Measurements from ENCODE around the gene ZNF214. TPM values are rescaled to one million over a fixed set of nuclear protein-coding genes. Genes with fewer than 3 reads are reported as not detected.
"Not testable (repeated sequence)": the region's sequence is repeated elsewhere in the genome, so short reads cannot be mapped to it uniquely, and the experiment has no call there.

Gene ZNF214
- total RNA-seq, 1 donor from 2014 or later, result not detected

DNA sequence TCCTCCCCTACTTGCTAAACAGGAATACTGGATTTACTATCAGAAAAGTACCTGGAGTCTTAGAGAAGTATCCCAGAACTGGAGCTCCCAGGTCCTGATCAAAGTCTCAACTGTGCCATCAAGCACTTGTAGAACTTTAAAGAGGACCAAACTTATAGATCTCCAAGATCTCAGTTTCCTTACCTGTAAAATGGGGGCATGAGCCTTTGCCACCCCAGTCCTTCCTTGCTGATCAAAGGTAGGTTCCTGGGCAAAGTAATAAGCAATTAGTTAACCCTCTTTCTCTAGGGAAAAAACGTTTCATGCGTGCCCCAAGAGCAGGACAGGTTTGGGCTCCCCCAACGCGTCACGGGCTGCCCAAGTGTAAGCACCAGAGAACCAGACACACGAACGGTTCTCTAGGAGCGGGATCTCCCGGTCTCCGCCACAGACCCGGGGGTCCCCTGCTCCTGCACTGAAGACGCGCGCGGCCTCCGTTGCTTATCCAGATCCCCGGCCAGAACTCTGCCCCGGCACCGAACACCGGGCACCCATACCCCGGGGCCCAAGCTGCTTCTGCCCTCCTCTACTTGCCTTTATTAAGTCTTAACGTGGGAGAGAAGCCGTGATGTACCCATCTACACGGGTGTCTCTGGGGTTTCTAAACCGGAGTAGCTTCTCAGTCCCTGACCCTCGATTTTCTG is 505 bp downstream of the ZNF214 start:
- Mint-ChIP-seq H3K36me3 (ENCODE audit: low read depth) (no peaks in the 10 kb centered on the region), H3K4me1 (ENCODE audit: low read depth) (peaks cover 4% of the 10 kb centered on the region), H3K27ac (no peak overlapping the region), H3K9me3 (no peaks in the 10 kb centered on the region), H3K27me3 (ENCODE audit: low read depth) (peaks cover 36% of the 10 kb centered on the region), H3K4me3 (ENCODE audit: low read depth) (peak overlapping the region; percentile 31)
- intact Hi-C loops (cut with micrococcal nuclease), result no loop called here
- DNase-seq (ENCODE audit: low spot score), result no peak

DNA sequence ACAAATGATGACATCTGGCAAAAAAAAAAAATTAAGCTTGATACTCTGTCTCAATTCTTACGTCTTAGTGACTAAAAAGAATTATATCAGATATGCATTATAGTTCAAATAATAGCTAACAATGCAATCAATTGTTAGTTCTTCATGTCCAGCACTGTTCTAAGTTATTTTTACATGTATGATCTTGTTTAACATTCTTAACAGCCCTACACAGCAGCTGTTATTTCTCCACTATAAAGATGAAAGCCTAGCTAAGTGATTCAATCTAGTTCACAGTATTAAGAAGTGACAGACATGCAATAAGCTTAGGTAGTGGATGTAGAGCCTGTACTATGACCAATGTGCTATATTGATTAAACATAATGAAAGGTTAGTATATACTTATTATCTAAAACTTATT is 4.1 kb downstream of the ZNF214 start:
- peaks cover 4% of the 10 kb centered on the region for H3K4me1 Mint-ChIP-seq (ENCODE audit: low read depth)
- H3K36me3 Mint-ChIP-seq (ENCODE audit: low read depth), result no peaks in the 10 kb centered on the region
- intact Hi-C loops (cut with micrococcal nuclease), result no loop called here
- no peaks in the 10 kb centered on the region for H3K9me3 Mint-ChIP-seq
- peaks cover 23% of the 10 kb centered on the region for H3K27me3 Mint-ChIP-seq (ENCODE audit: low read depth)
- no peak overlapping the region for H3K27ac Mint-ChIP-seq
- no peak overlapping the region for H3K4me3 Mint-ChIP-seq (ENCODE audit: low read depth)
- DNase-seq (ENCODE audit: low spot score), result no peak

DNA sequence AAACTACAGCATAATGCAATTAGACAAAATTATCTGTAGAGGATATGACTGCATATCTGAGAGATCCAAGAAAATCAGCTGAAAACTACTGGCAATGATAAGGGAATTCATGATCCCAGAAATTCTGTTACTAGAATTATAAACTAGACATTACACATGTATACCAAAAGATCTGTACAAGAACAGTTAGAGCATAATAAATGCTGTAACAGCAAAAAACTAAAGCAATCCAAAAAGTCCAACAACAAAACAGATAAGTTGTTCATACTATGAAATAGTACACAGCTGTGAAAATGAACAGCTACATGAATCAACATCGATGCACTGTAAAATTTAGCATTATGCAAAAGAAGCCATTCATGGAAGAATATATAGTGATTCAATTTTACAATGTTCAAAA is 6.0 kb downstream of the ZNF214 start:
- Mint-ChIP-seq H3K4me3 (ENCODE audit: low read depth) (no peak overlapping the region), H3K9me3 (no peaks in the 10 kb centered on the region), H3K4me1 (ENCODE audit: low read depth) (no peaks in the 10 kb centered on the region), H3K27me3 (ENCODE audit: low read depth) (peaks cover 9% of the 10 kb centered on the region), H3K36me3 (ENCODE audit: low read depth) (no peaks in the 10 kb centered on the region), H3K27ac (no peak overlapping the region)
- intact Hi-C loops (cut with micrococcal nuclease), result no loop called here
- no peak for DNase-seq (ENCODE audit: low spot score)

DNA sequence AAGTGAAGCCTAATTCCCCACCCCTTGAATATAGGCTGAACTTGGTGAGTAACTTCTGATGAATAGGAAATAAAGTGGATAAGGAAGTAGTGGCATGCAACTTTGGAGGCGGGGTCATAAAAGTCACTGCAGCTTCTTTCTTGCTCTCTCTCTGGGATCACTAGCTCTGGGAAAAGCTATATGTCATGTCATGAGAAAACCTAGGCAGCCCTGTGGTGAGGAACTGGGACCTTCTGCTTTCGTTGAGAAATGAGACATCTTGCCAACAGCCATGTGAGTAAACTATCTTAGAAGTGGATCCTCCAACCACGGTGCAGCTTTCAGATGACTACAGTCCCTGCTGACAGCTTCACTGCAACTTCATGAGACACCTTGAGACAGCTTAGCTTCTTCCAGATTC is 15.7 kb downstream of the ZNF214 start:
- H3K4me3 Mint-ChIP-seq (ENCODE audit: low read depth), result no peak overlapping the region
- H3K27me3 Mint-ChIP-seq (ENCODE audit: low read depth), result peaks cover 6% of the 10 kb centered on the region
- no peaks in the 10 kb centered on the region for H3K9me3 Mint-ChIP-seq
- H3K4me1 Mint-ChIP-seq (ENCODE audit: low read depth), result no peaks in the 10 kb centered on the region
- no peak for DNase-seq (ENCODE audit: low spot score)
- H3K27ac Mint-ChIP-seq, result no peak overlapping the region
- intact Hi-C loops (cut with micrococcal nuclease), result no loop called here
- H3K36me3 Mint-ChIP-seq (ENCODE audit: low read depth), result no peaks in the 10 kb centered on the region

DNA sequence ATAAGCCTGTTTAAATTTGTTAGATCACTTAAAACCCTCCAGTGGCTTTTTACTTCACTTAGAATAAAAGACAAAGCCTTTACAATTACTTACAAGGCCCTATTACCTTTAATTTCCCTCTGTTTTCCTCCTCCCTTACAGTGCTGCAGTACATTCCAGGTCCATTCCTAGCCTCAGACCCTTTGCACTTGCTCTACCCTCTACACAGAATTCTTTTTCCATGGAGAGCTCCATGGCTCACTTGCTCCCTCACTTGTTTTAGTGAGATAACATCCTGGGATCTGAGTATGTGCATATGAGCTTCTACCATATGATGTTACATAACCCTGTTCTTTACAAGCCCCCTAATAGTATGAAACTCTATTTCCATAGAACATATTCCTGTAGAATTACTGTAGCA is 24.4 kb downstream of the ZNF214 start:
- no peaks in the 10 kb centered on the region for H3K4me1 Mint-ChIP-seq (ENCODE audit: low read depth)

DNA sequence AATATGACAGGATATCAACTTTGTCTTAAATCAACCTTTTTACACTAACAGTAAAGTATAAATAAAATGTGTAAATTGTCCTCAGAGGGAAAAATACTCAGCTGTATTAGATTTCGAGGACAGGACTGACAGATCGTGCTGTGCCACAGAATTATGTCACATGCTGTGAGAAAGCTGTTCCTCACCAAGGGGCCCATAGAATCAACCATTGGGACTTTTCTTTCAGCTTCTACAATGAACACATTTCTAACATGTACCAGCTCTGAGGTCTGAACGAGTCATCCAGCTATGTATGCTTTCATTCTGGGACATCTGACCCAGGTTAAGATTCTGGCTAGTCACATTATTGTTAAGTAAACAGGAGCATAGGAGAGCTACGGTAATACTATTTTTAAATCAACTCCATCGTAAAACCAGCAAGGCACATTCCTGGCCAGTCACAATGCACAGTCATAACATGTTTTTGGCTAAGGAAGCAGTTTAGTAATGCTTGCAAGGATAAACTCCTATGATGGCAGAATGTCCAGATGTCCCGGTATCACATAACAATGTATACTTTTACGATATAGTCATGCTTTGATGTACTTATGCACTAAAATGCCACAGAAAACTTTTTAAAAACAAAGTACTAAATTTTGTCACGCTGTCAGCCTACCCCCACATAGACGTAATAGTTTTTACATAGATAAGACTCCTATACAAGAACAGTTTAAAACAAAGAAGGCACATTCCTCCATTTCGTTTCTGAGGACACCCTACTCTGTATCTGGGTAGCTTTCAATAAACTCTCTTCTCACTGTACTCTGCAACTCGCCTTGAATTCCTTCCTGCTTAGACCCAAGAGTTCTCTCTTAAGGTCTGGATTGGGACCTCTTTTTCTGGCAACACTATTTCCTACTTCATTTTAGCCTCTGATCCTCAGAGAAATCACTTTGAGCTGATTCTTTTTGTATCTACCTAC is 27.4 kb downstream of the ZNF214 start:
- Mint-ChIP-seq H3K36me3 (ENCODE audit: low read depth) (no peaks in the 10 kb centered on the region), H3K9me3 (no peaks in the 10 kb centered on the region), H3K27ac (no peak overlapping the region), H3K4me3 (ENCODE audit: low read depth) (no peak overlapping the region), H3K27me3 (ENCODE audit: low read depth) (no peaks in the 10 kb centered on the region), H3K4me1 (ENCODE audit: low read depth) (no peaks in the 10 kb centered on the region)
- DNase-seq (ENCODE audit: low spot score), result no peak
- intact Hi-C loops (cut with micrococcal nuclease), result loop anchor here (10.0 kb wide), 1 partner anchor 178 kb away; no protein-coding TSS in a partner anchor

More for the DNA sequence above, 24.4 kb downstream of the ZNF214 start:
- intact Hi-C loops (cut with micrococcal nuclease), result loop anchor here (10.0 kb wide), 1 partner anchor 181 kb away; no protein-coding TSS in a partner anchor
- peaks cover 3% of the 10 kb centered on the region for H3K27me3 Mint-ChIP-seq (ENCODE audit: low read depth)
- H3K9me3 Mint-ChIP-seq, result no peaks in the 10 kb centered on the region
- no peak overlapping the region for H3K27ac Mint-ChIP-seq
- H3K4me3 Mint-ChIP-seq (ENCODE audit: low read depth), result no peak overlapping the region
- no peak for DNase-seq (ENCODE audit: low spot score)
- no peaks in the 10 kb centered on the region for H3K36me3 Mint-ChIP-seq (ENCODE audit: low read depth)

DNA sequence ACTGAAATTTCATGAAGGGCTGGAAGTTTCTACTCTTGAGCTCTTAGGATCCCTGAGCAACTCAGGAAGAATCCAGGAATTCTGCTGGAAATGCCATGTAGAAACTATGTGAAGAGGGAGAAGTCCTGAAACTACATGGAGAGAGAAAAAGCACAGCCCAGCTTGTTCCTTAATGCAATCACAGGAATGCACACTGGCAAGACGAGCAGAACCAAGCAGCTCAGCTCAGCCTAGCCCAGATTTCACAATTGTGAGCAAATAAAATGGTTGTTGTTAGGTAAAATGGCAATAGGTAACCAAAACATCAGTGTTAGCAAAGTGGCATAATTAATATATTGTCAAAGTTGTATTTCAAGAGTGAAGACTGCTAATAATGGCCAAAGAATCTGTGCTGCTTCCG is 28.1 kb downstream of the ZNF214 start:
- no peak for DNase-seq (ENCODE audit: low spot score)
- intact Hi-C loops (cut with micrococcal nuclease), result loop anchor here (10.0 kb wide), 1 partner anchor 177 kb away; no protein-coding TSS in a partner anchor
- no peaks in the 10 kb centered on the region for H3K9me3 Mint-ChIP-seq
- no peaks in the 10 kb centered on the region for H3K27me3 Mint-ChIP-seq (ENCODE audit: low read depth)
- no peaks in the 10 kb centered on the region for H3K36me3 Mint-ChIP-seq (ENCODE audit: low read depth)
- H3K4me3 Mint-ChIP-seq (ENCODE audit: low read depth), result no peak overlapping the region
- no peaks in the 10 kb centered on the region for H3K4me1 Mint-ChIP-seq (ENCODE audit: low read depth)
- no peak overlapping the region for H3K27ac Mint-ChIP-seq

DNA sequence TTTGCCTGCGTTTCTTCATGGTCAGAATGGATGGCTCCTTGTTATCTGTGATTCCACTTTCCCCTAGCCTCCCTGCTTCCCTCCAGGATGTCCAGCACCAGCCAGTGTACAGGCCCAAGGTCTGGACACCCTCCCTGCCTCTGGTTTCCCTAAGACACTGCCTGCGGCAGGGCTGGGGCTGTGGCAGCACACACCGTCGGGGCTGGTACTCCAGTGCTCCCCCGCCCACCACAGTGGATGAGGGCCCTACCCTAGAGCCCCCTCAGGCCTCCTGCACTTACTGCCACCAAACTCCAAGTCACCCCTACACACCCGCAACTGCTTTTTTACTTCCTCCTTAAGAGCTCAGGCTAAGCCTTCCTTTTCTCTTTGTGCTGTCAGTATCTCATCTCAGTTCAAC is 28.9 kb downstream of the ZNF214 start:
- no peak overlapping the region for H3K27ac Mint-ChIP-seq
- no peaks in the 10 kb centered on the region for H3K4me1 Mint-ChIP-seq (ENCODE audit: low read depth)
- DNase-seq (ENCODE audit: low spot score), result no peak
- intact Hi-C loops (cut with micrococcal nuclease), result loop anchor here (10.0 kb wide), 1 partner anchor 176 kb away; no protein-coding TSS in a partner anchor
- no peak overlapping the region for H3K4me3 Mint-ChIP-seq (ENCODE audit: low read depth)
- H3K36me3 Mint-ChIP-seq (ENCODE audit: low read depth), result no peaks in the 10 kb centered on the region
- no peaks in the 10 kb centered on the region for H3K27me3 Mint-ChIP-seq (ENCODE audit: low read depth)
- no peaks in the 10 kb centered on the region for H3K9me3 Mint-ChIP-seq

DNA sequence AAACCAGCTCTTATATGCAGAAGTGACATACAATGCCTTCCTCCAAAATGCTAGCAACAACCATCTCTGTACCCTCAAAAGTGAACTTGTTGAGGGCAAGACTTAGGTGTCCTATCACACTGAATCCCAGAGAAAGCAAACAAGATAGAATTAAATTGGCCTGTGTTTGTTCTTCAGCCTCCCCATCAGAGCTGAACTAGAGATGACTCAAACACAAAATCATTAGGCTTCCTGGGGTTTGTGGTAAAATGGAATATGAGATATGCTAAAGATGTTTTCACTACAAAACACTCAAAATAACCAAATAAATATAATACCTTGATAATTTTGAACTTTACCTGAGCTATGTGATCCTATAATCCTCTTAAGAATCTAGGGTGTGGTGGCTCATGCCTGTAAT is 31.6 kb downstream of the ZNF214 start:
- DNase-seq (ENCODE audit: low spot score), result no peak
- Mint-ChIP-seq H3K9me3 (no peaks in the 10 kb centered on the region), H3K27me3 (ENCODE audit: low read depth) (no peaks in the 10 kb centered on the region), H3K4me1 (ENCODE audit: low read depth) (no peaks in the 10 kb centered on the region), H3K36me3 (ENCODE audit: low read depth) (no peaks in the 10 kb centered on the region), H3K27ac (no peak overlapping the region), H3K4me3 (ENCODE audit: low read depth) (no peak overlapping the region)
- intact Hi-C loops (cut with micrococcal nuclease), result no loop called here

DNA sequence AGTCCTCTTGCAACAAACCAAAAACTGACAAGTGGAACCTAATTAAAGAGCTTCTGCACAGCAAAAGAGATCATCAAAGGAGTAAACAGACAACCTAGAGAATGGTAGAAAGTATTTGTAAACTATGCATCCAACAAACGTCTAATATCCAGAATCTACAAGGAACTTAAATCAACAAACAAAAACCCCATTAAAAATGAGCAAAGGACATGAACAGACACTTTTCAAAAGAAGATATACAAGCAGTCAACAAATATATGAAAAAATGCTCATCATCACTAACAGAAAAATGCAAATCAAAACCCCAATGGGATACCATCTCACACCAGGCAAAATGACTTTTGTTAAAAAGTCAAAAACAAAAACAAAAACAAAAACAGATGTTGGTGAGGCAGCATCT is 33.7 kb downstream of the ZNF214 start:
- Mint-ChIP-seq H3K9me3 (no peaks in the 10 kb centered on the region), H3K27ac (no peak overlapping the region), H3K36me3 (ENCODE audit: low read depth) (no peaks in the 10 kb centered on the region), H3K4me1 (ENCODE audit: low read depth) (no peaks in the 10 kb centered on the region), H3K27me3 (ENCODE audit: low read depth) (no peaks in the 10 kb centered on the region), H3K4me3 (ENCODE audit: low read depth) (no peak overlapping the region)
- DNase-seq (ENCODE audit: low spot score), result no peak
- intact Hi-C loops (cut with micrococcal nuclease), result no loop called here

DNA sequence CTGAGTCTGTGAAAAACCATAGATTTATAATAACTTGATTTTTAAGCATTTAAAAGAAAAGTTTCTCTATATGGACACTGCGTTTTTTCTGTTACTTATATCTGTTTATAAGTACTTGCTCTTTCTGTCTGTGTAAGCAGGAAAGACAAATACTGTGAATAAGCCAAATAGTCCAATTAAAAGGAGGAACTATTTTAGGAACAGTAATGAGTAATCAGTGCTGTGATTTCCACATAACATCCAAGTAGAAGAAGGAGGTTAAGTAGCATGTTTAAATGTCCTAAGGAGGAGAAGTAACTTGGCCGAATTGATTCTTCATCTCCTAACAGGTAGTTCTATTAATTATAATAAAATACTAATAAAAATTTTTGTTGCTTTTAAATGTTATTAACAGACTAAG is 40.8 kb downstream of the ZNF214 start:
- Mint-ChIP-seq H3K9me3 (no peaks in the 10 kb centered on the region), H3K4me1 (ENCODE audit: low read depth) (no peaks in the 10 kb centered on the region), H3K36me3 (ENCODE audit: low read depth) (no peaks in the 10 kb centered on the region), H3K4me3 (ENCODE audit: low read depth) (no peak overlapping the region), H3K27ac (no peak overlapping the region), H3K27me3 (ENCODE audit: low read depth) (no peaks in the 10 kb centered on the region)
- intact Hi-C loops (cut with micrococcal nuclease), result no loop called here
- DNase-seq (ENCODE audit: low spot score), result no peak

DNA sequence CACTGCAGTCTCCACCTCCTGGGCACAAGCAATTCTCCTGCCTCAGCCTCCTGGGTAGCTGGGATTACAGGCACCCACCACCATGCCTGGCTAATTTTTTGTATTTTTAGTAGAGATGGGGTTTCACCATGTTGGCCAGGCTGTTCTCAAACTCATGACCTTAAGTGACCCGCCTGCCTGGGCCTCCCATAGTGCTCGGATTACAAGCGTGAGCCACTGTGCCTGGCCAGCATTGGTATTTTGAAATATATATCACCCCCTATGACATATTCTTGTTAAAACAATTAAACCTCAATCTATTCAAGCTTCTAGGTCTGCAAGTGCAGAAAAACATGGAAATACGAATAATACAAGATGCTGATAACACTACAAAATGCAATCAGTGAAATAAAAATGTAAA is 50.3 kb downstream of the ZNF214 start:
- DNase-seq (ENCODE audit: low spot score); intact Hi-C loops (cut with micrococcal nuclease); H3K4me3 Mint-ChIP-seq (ENCODE audit: low read depth); H3K9me3 Mint-ChIP-seq; H3K4me1 Mint-ChIP-seq (ENCODE audit: low read depth); H3K27me3 Mint-ChIP-seq (ENCODE audit: low read depth); H3K27ac Mint-ChIP-seq; H3K36me3 Mint-ChIP-seq (ENCODE audit: low read depth): not testable (repeated sequence)

DNA sequence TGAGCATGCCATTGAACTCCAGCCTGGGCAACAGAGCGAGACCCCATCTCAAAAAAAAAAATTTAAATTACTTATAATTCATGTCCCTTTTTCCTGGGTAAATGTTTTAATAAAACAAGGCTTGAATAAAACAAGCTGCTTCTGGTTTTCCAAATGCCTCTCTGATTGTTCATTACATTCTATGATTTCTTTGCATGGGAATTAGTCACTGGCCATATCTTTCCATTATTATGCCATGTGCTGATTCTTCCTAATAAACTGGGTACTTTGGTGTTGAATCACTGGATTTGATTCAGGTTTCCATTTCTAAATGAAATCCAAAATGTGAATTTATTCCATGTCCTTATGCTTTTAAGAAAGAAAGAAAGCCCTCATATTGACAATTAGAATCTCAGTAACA is 51.3 kb downstream of the ZNF214 start:
- no peaks in the 10 kb centered on the region for H3K27me3 Mint-ChIP-seq (ENCODE audit: low read depth)
- intact Hi-C loops (cut with micrococcal nuclease), result no loop called here
- no peaks in the 10 kb centered on the region for H3K4me1 Mint-ChIP-seq (ENCODE audit: low read depth)
- no peak overlapping the region for H3K27ac Mint-ChIP-seq
- DNase-seq (ENCODE audit: low spot score), result no peak
- no peaks in the 10 kb centered on the region for H3K9me3 Mint-ChIP-seq
- H3K36me3 Mint-ChIP-seq (ENCODE audit: low read depth), result peaks cover 3% of the 10 kb centered on the region
- no peak overlapping the region for H3K4me3 Mint-ChIP-seq (ENCODE audit: low read depth)

Measured in activated T-helper 2 cell treated with anti-CD3 and anti-CD28 coated beads, Interferon-gamma antibody, Interleukin-2, Interleukin-4, amounts not matched to agents 10 μg/mL and 5 μg/mL and 100 μg/mL, durations not matched to agents 14 hours and 24 hours and 36 hours (primary cell).